ENCODE measurements around the gene SRC. TPM values are rescaled to one million over a fixed set of nuclear protein-coding genes. Genes with fewer than 3 reads are reported as not detected.

Gene SRC
- polyA plus RNA-seq, 1 of the 3 experiments (the other 2 are of a cell fraction), result 23.8 TPM

DNA sequence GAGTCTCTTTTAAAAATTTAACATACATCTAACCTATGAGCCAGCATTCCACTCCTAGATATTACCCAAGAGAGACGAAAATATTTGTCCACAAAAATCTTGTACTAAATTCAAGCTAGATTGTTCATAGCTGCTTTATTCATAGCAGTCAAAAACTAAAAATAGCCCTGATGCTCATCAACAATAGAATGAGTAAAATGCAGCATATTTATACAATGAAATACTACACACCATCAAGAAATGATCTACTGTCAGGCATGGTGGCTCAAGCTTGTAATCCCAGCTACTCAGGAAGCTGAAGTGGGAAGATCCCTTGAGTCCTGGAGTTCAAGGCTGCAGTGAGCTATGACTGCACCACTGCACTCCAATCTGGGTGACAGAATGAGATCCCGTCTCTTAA, 22.0 kb upstream of the SRC start:
- Histone ChIP-seq H2AFZ (ENCODE audit: low read depth) (no peak overlapping the region), H3K79me2 (ENCODE audit: insufficient read depth) (no peaks in the 10 kb centered on the region), H4K20me1 (ENCODE audit: insufficient read depth) (no peaks in the 10 kb centered on the region), H3K9me2 (no peaks in the 10 kb centered on the region), H3K9ac (no peak overlapping the region), H3F3A (replicated peaks; ENCODE audit: insufficient read depth) (peaks cover 7% of the 10 kb centered on the region), H3K4me1 (ENCODE audit: control insufficient read depth in 1 of 2, insufficient read depth in 2 of 2, low read depth in 1 of 2, low read length in 1 of 2) (peaks cover 0 to 28% of the 10 kb centered on the region in 2 experiments; a peak in 2 of 4 replicates), H3K36me3 (replicated peaks in 1 of 2; ENCODE audit: control insufficient read depth in 1 of 2, insufficient read depth in 2 of 2, low read length in 1 of 2) (no peaks in the 10 kb centered on the region), H3K27me3 (ENCODE audit: insufficient read depth) (no peaks in the 10 kb centered on the region), H3K4me2 (no peak overlapping the region), H3K4me3 (ENCODE audit: low read depth in 2 of 2, low read length in 1 of 2) (no peak overlapping the region), H3K9me3 (peaks cover 4% of the 10 kb centered on the region; the same call in 1 of the 2 replicates), H3K27ac (ENCODE audit: low read depth in 2 of 2, low read length in 1 of 2) (peak overlapping the region; percentile 54 to 62)
- WGBS (ENCODE audit: low lambda C conversion rate), result 49% methylated on average over 2 of the region's 2 CpGs
- TF ChIP-seq FOXM1 (IDR thresholded peaks at IDR 0.05; ENCODE audit: low read depth) (no peak), POLR2AphosphoS5 (IDR thresholded peaks at IDR 0.05; ENCODE audit: low read depth, low read length) (peak; percentile 14; the same call in 1 of the 2 replicates), TCF12 (IDR thresholded peaks at IDR 0.05) (no peak), MEF2A (IDR thresholded peaks at IDR 0.05; ENCODE audit: borderline replicate concordance, low read depth) (peak; percentile 96)
- TF ChIP-seq, protein P1, sequence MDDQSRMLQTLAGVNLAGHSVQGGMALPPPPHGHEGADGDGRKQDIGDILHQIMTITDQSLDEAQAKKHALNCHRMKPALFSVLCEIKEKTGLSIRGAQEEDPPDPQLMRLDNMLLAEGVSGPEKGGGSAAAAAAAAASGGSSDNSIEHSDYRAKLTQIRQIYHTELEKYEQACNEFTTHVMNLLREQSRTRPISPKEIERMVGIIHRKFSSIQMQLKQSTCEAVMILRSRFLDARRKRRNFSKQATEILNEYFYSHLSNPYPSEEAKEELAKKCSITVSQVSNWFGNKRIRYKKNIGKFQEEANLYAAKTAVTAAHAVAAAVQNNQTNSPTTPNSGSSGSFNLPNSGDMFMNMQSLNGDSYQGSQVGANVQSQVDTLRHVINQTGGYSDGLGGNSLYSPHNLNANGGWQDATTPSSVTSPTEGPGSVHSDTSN (IDR thresholded peaks at IDR 0.05), result peak; percentile 29; the same call in 1 of the 2 replicates
- DNase-seq, result no peak
- ChIA-PET POLR2A (no interaction called here), CTCF (interaction anchor here (1.0 to 1.4 kb wide), 3 partner anchors 25 to 93 kb away, joined by 3 to 4 read pairs (median 3); no protein-coding TSS in a partner anchor)

DNA sequence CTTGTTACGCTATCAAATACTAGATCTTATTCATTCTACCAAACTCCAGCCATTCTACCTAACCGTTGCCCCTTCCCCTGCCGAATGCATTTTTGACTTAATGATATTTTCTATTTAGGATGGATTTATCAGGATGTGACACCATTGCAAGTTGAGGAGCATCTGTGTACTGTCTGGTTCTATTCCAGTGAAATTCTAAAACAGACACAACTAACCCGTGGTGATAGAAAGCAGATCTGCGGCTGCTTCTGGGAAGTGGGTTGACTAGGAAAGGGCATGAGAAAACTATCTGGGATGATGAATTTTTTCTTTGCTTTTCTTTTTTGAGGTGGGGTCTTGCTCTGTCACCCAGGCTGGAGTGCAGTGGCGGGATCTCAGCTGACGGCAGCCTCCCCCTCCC, 20.7 kb upstream of the SRC start:
- Histone ChIP-seq H3K4me3 (ENCODE audit: low read depth in 2 of 2, low read length in 1 of 2) (no peak overlapping the region), H4K20me1 (ENCODE audit: insufficient read depth) (no peaks in the 10 kb centered on the region), H2AFZ (ENCODE audit: low read depth) (no peak overlapping the region), H3K27ac (ENCODE audit: low read depth in 2 of 2, low read length in 1 of 2) (peak overlapping the region in 1 of 2 experiments; percentile 54; a peak in 2 of 4 replicates), H3K9ac (no peak overlapping the region), H3K9me2 (no peaks in the 10 kb centered on the region), H3K4me1 (ENCODE audit: control insufficient read depth in 1 of 2, insufficient read depth in 2 of 2, low read depth in 1 of 2, low read length in 1 of 2) (peaks cover 0 to 19% of the 10 kb centered on the region in 2 experiments; a peak in 2 of 4 replicates), H3F3A (replicated peaks; ENCODE audit: insufficient read depth) (peaks cover 7% of the 10 kb centered on the region), H3K4me2 (no peak overlapping the region), H3K27me3 (ENCODE audit: insufficient read depth) (no peaks in the 10 kb centered on the region), H3K79me2 (ENCODE audit: insufficient read depth) (no peaks in the 10 kb centered on the region), H3K36me3 (replicated peaks in 1 of 2; ENCODE audit: control insufficient read depth in 1 of 2, insufficient read depth in 2 of 2, low read length in 1 of 2) (no peaks in the 10 kb centered on the region), H3K9me3 (peaks cover 4% of the 10 kb centered on the region; the same call in 1 of the 2 replicates)
- POLR2A ChIA-PET, result no interaction called here
- no peak for DNase-seq
- CTCF ChIA-PET, result interaction anchor here (1.0 to 1.2 kb wide), 2 partner anchors 10 to 123 kb away, joined by 3 read pairs; no protein-coding TSS in a partner anchor
- TF ChIP-seq NFIC (IDR thresholded peaks at IDR 0.05; ENCODE audit: borderline replicate concordance), result no peak
- 0 out of 2 replicates have a peak, but pooled peaks have one; percentile 43 for TF ChIP-seq RCOR1 (IDR thresholded peaks at IDR 0.05; ENCODE audit: low read length)
- no peak for TF ChIP-seq RFX5 (IDR thresholded peaks at IDR 0.05; ENCODE audit: low read length)
- peak in 1 of 2 experiments; percentile 74; a peak in 2 of 4 replicates for TF ChIP-seq EP300 (IDR thresholded peaks at IDR 0.05; ENCODE audit: borderline replicate concordance in 1 of 2, low read depth in 1 of 2, low read length in 1 of 2)
- TF ChIP-seq SMC3 (IDR thresholded peaks at IDR 0.05; ENCODE audit: low read depth, low read length), result no peak
- 85% methylated on average over 7 of the region's 7 CpGs for WGBS (ENCODE audit: low lambda C conversion rate)

DNA sequence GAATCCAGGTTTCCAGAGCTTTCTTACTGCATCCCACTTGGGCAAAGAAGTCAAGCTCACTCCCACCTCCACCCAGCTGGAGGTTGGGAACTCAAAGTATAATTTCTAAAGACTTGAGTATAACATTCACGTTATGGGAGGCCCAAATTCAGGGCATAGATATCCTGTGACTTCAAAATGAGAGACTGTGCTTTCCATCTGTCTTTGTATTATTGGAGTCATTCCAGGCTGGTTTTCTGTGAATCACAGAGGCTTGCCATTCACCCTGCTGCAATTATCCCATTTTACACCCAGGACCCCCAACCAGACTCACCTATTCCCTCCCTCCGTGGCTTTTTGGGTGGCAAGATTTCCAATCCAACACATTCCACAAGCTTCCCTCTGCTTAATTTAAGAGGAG, 19.3 kb upstream of the SRC start:
- POLR2A ChIA-PET, result no interaction called here
- TF ChIP-seq, protein P2, sequence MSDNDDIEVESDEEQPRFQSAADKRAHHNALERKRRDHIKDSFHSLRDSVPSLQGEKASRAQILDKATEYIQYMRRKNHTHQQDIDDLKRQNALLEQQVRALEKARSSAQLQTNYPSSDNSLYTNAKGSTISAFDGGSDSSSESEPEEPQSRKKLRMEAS (IDR thresholded peaks at IDR 0.05; ENCODE audit: low read depth), result no peak
- no peak for TF ChIP-seq POLR2AphosphoS5 (IDR thresholded peaks at IDR 0.05; ENCODE audit: low read depth, low read length)
- no peak for TF ChIP-seq NRF1 (IDR thresholded peaks at IDR 0.05; ENCODE audit: low read depth, low read length)
- TF ChIP-seq NFIC (IDR thresholded peaks at IDR 0.05; ENCODE audit: borderline replicate concordance), result no peak
- no peak for TF ChIP-seq RAD21 (IDR thresholded peaks at IDR 0.05; ENCODE audit: low read length)
- no peak for TF ChIP-seq TAF1 (IDR thresholded peaks at IDR 0.05; ENCODE audit: borderline replicate concordance, low read depth, low read length)
- TF ChIP-seq, protein P3, sequence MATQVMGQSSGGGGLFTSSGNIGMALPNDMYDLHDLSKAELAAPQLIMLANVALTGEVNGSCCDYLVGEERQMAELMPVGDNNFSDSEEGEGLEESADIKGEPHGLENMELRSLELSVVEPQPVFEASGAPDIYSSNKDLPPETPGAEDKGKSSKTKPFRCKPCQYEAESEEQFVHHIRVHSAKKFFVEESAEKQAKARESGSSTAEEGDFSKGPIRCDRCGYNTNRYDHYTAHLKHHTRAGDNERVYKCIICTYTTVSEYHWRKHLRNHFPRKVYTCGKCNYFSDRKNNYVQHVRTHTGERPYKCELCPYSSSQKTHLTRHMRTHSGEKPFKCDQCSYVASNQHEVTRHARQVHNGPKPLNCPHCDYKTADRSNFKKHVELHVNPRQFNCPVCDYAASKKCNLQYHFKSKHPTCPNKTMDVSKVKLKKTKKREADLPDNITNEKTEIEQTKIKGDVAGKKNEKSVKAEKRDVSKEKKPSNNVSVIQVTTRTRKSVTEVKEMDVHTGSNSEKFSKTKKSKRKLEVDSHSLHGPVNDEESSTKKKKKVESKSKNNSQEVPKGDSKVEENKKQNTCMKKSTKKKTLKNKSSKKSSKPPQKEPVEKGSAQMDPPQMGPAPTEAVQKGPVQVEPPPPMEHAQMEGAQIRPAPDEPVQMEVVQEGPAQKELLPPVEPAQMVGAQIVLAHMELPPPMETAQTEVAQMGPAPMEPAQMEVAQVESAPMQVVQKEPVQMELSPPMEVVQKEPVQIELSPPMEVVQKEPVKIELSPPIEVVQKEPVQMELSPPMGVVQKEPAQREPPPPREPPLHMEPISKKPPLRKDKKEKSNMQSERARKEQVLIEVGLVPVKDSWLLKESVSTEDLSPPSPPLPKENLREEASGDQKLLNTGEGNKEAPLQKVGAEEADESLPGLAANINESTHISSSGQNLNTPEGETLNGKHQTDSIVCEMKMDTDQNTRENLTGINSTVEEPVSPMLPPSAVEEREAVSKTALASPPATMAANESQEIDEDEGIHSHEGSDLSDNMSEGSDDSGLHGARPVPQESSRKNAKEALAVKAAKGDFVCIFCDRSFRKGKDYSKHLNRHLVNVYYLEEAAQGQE (IDR thresholded peaks at IDR 0.05; ENCODE audit: low read depth, low read length), result no peak
- no peak for TF ChIP-seq TEAD4 (IDR thresholded peaks at IDR 0.05; ENCODE audit: borderline replicate concordance, insufficient read depth)
- TF ChIP-seq FOXM1 (IDR thresholded peaks at IDR 0.05; ENCODE audit: low read depth), result no peak
- TF ChIP-seq EP300 (IDR thresholded peaks at IDR 0.05; ENCODE audit: borderline replicate concordance in 1 of 2, low read depth in 1 of 2, low read length in 1 of 2), result no peak
- no peak for TF ChIP-seq RCOR1 (IDR thresholded peaks at IDR 0.05; ENCODE audit: low read length)
- TF ChIP-seq JUND (IDR thresholded peaks at IDR 0.05), result no peak
- TF ChIP-seq ELF1 (IDR thresholded peaks at IDR 0.05), result no peak

More for the DNA sequence above, 19.3 kb upstream of the SRC start:
- H3K9me2 ChIP-seq, result no peaks in the 10 kb centered on the region
- 86% methylated on average over 2 of the region's 2 CpGs for WGBS (ENCODE audit: low lambda C conversion rate)
- H3K9ac ChIP-seq, result no peak overlapping the region
- H3K4me3 ChIP-seq (ENCODE audit: low read depth in 2 of 2, low read length in 1 of 2), result no peak overlapping the region
- peaks cover 0 to 25% of the 10 kb centered on the region in 2 experiments; a peak in 2 of 4 replicates for H3K4me1 ChIP-seq (ENCODE audit: control insufficient read depth in 1 of 2, insufficient read depth in 2 of 2, low read depth in 1 of 2, low read length in 1 of 2)
- no peak overlapping the region for H3K4me2 ChIP-seq
- DNase-seq, result no peak
- CTCF ChIA-PET, result interaction anchor here (1.0 to 1.9 kb wide), 4 partner anchors 9 to 131 kb away, joined by 3 to 9 read pairs (median 3); no protein-coding TSS in a partner anchor
- no peaks in the 10 kb centered on the region for H3K79me2 ChIP-seq (ENCODE audit: insufficient read depth)
- no peaks in the 10 kb centered on the region for H4K20me1 ChIP-seq (ENCODE audit: insufficient read depth)
- peak overlapping the region in 1 of 2 experiments; percentile 50; a peak in 1 of 4 replicates for H3K27ac ChIP-seq (ENCODE audit: low read depth in 2 of 2, low read length in 1 of 2)
- no peaks in the 10 kb centered on the region for H3K36me3 ChIP-seq (replicated peaks in 1 of 2; ENCODE audit: control insufficient read depth in 1 of 2, insufficient read depth in 2 of 2, low read length in 1 of 2)
- no peaks in the 10 kb centered on the region for H3K27me3 ChIP-seq (ENCODE audit: insufficient read depth)
- peaks cover 7% of the 10 kb centered on the region for H3F3A ChIP-seq (replicated peaks; ENCODE audit: insufficient read depth)
- peaks cover 4% of the 10 kb centered on the region; the same call in 1 of the 2 replicates for H3K9me3 ChIP-seq
- H2AFZ ChIP-seq (ENCODE audit: low read depth), result no peak overlapping the region

All from SK-N-SH (cell line).